ENCODE data around the gene RCE1.

The RCE1 gene

DNA sequence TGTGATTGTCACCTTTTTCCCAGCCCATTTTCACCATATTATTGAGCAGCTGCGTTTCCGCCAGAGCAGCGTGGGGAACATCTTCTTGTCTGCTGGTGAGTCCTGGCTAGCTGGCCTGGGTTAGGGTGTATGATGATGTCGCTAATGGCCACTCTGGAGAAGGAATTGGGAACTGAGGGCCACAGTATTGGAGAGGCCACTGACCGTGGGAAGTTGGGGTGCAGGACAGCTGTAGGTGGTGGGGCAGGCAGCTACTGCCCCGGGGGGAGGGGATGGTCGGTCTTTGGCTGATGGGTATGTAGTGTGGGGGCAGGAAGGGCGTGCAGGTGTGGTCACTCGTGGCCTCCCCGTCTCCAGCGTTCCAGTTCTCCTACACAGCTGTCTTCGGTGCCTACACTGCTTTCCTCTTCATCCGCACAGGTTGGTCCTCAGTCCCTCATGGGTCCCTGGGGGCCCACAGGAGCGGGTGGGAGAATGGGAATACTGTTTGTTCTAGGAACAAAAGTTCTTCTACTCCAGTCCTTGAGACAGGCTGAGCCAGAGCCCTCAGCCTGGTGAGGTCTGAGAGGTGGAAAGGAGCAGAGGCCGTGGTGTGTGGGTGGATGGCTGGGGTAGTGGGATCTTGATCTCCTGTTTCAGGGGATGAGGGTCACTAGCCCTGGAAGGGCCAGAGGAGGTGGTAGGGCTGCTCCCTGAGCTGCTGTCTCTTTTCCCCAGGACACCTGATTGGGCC is 2.1 kb downstream of the RCE1 start:
- no peak for FAIRE-seq

DNA sequence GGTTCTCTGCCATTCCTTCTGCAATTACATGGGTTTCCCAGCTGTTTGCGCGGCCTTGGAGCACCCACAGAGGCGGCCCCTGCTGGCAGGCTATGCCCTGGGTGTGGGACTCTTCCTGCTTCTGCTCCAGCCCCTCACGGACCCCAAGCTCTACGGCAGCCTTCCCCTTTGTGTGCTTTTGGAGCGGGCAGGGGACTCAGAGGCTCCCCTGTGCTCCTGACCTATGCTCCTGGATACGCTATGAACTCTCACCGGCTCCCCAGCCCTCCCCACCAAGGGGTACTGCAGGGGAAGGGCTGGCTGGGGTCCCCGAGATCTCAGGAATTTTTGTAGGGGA is 2.6 kb downstream of the RCE1 start:
- FAIRE-seq: no peak

DNA sequence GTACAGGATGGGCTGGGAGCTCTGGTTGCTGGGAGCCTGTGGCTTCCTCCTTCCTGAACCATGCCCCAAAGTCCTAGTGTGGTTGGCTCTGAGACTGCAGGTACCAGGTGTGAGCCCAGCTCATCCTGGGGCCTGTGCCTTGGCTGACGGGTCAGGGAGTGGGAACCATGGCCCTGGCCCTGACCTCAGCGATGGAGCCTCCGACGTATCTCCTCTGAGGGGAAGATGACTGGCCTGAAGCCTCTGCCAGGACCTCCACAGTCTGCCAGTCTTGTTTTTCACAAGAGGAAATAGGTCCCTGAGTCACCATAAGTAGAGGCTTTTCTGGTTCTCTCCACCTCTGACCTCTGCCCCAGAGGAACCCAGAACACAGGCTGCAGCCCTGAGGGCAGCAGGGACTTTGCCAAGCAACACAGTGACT is 3.4 kb downstream of the RCE1 start:
- FAIRE-seq: no peak

DNA sequence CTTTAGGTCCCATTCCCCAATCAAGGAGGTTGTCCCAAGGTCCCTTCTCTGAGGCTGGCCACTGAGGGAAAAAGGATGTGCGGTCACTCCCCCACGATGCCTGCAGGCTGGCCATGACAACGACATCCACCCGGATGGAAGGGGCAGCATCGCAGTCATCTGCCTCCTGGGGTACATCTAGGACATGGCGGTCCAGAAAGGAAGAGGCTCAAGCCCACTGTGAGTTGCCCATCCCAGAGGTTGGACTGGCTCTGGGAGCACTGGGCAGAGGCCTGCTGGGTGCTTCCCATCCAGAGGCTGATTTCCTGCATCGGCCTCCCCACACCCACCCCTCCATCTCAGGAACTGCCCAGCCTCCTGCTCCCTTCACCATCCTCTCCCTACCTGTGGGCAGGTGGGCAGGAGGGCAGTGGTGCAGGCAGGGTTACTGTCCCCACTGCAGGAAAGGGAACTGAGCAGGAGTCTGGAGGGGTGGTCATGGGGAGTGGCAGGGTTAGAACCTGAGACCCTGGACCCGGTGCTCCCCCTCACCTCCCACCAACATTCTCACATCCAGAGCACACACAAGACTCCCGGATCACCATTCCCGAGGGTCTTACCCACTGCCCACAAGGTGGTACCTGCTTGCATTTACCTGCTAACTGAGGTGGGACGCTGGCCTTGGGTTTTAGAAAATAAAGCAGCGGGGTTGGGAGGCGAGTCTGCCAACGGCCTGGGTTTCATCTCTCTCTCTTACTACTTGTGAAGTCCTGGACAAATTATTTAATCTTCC is 4.4 kb downstream of the RCE1 start:
- FAIRE-seq: no peak

DNA sequence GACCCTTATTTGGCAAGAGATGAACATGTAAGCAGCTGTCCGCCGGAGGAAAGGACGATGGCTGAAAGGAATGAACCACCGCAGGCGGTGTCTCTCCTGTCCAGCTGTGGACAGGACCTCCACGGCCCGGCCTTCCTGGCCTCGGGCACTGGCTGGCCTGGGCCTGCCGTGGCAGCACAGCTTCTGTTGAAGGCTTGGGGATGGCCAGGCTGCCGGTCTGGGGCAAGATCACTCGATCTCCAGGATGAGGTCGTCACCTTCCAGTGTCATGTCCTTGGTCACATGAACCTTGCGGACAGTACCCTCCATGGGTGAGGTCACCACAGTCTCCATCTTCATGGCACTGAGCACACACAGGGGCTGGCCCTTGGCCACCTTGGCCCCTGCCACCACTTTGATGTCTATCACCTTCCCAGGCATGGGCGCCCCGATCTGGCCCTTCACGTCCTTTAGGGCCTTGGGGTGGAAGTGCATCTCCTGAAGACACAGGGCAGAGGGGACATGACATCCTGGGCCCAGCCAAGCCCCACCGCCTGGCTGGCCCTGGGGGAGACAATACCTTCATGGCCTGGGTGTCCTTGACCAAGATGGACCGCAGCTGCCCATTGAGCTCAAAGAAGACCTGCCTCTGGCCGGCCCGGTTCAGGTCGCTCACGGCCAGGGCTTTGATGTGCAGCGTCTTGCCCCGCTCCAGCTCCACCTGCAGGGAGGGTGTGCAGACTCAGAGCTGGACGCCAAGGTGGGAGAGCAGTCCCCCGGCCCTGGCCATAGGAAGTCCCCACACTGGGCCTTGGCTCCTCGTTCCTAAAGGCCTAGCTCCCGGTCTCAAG is 5.6 kb downstream of the RCE1 start:
- FAIRE-seq: no peak

DNA sequence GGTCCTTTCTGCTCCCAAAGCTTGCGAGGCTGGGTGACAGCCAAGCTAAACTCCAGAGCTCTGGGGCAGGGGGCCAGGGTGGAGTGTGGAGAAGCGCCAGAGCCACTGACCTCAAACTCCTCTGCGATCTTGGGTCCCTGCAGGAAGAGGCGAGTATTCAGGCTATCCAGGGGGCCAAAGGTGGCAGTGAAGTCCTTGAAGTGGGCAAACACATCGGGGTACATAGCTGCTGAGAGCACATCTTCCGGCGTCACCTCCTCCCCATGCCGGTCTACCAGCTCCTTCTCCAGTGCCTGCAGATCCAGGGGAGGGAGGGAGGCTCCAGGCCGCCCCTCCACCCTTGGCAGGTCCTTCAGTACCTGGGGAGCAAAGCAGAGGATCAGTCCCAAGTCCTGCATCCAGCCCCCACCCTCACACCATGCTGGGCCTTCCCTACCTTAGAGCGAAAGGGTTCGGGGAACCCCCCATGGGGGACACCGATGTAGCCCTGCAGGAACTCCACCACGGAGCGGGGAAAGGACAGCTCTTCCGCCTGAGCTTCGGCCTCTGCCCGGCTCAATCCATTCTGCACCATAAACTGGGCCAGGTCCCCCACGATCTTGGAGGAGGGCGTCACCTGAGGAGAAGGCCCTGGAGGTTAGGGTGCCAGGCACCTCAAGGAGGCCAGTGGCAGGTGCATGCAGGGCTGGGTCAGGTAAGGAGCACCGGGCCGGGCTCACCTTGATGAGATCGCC is 6.4 kb downstream of the RCE1 start:
- no peak for FAIRE-seq

DNA sequence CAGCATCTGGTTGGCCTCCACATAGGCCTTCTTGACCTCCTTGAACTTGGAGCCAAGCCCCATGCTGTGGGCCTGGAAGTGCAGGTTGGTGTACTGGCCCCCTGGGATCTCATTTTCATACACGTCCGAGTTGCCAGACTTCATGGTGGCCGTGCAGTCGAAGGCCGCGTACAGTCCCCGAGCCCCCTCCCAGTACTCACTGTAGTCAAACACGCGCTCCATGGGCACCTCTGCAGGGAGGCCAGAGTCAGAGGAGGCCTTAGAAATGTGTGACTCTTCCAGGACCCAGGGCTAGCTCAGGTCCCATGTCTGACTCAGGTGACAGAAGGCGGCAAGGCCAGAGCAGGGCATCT is 7.0 kb downstream of the RCE1 start:
- no peak for FAIRE-seq

DNA sequence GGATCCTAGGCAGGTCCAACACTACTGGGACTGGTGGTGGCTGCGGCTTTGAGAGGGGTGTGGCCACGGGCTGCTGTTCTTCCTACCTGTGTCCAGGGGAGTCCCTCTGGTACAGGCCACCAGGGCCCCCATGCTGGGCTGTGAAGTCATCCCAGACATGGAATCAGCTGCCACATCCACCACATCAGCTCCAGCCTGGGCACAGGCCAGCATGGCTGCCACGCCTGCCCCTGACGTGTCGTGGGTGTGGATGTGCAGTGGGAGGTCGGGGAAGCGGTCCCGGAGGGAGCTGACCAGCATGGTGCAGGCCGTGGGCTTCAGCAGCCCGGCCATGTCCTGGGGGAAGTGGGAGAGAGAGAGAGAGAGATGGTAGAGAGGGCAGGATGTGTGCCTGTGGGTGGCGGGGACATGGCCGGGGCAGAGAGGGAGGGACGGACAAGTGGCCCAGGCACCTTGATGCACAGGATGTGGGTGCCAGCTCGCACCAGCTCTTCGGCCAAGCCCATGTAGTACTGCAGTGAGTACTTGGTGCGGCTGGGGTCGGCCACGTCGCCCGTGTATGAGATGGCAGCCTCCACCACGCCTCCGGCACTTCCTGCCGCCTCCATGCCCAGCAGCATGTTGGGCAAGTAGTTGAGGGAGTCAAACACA is 7.5 kb downstream of the RCE1 start:
- FAIRE-seq: no peak

DNA sequence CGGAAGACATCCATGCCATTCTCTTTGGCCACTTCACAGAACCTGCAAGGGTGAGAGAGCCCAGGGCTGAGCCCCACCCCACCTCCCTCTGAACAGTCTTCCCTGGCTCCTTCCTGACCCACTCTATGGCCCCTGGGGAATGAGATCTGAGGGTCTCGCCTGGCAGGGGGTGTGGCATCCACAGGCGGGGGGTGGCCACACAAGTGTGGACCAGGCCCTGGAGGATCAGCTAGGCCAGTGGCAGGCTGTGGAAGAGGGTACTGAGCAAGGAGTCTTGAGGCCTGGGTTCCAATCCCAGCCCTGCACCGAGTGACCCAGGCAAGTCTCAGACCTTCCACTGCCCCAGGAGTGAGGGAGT is 8.0 kb downstream of the RCE1 start:
- no peak for FAIRE-seq

DNA sequence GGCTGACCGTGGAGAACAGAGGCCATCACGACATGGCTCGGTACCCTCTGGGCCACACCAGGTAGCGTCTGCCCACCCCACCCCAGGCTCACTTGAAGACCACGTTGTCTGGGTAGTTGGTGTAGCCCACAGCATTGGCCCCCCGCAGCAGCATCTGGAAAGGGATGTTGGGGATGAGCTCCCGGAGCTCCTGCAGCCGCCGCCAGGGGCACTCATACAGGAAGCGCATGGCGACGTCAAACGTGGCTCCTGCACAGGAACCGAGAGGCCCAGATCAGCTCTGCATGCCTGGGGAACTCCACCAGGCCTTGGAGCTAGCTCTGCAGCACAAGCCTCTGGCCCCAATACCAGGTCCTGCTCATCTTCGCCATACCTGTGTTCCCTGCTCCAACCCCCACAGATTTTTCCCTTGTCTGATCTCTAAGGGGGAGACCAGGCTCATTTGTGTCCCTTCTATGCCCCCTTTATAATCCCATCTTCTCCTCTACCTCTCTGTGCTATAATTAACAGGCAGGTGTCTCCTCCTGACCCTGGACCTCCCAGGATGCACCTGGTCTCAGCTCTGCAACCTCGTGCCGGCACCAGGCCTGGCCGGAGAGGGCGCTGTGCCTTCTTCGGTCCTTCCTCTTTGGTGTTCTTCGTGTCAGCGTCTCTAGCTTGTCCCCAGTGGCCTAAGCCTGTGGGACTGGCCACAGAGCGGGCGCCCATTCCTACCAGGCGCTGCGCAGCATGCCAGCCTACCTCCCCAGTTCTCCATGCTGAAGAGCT is 8.6 kb downstream of the RCE1 start:
- FAIRE-seq: no peak

DNA sequence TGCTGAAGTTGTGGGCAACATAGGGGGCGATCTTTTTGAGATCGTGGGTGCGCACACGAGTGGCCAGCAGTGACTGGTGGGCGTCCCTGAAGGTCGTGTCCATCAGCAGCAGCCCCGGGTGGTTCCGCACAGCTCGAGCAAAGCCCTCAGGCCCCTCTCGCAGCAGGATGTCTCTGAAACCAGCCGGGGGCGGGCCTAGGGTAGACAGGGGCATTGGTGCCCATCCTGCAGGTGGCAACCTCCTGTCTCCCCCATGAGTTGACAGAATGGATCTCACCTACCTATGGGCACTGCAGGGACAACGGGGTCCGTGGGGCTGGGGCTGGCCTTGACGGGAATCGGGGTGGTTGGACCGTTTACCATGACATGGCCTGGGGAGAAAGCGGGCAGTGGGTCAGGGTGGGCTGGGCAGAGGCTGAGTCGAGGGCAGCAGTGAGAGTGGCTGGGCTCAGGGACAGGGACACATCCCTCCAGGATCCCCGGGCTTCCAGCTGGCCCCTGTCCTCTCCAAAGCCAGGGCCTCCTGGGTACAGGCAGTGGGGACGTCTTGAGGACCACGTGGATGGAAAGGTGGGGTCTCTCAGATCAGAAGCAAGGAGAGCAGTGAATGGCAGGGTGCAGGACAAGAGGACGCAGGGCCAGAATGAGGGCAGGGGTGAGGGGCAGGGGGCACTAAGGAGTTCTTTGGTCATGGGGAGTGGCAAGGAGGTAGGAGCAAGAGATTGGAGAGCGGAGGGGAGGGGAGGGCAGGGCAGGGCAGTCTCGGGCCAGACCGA is 9.4 kb downstream of the RCE1 start:
- no peak for FAIRE-seq

DNA sequence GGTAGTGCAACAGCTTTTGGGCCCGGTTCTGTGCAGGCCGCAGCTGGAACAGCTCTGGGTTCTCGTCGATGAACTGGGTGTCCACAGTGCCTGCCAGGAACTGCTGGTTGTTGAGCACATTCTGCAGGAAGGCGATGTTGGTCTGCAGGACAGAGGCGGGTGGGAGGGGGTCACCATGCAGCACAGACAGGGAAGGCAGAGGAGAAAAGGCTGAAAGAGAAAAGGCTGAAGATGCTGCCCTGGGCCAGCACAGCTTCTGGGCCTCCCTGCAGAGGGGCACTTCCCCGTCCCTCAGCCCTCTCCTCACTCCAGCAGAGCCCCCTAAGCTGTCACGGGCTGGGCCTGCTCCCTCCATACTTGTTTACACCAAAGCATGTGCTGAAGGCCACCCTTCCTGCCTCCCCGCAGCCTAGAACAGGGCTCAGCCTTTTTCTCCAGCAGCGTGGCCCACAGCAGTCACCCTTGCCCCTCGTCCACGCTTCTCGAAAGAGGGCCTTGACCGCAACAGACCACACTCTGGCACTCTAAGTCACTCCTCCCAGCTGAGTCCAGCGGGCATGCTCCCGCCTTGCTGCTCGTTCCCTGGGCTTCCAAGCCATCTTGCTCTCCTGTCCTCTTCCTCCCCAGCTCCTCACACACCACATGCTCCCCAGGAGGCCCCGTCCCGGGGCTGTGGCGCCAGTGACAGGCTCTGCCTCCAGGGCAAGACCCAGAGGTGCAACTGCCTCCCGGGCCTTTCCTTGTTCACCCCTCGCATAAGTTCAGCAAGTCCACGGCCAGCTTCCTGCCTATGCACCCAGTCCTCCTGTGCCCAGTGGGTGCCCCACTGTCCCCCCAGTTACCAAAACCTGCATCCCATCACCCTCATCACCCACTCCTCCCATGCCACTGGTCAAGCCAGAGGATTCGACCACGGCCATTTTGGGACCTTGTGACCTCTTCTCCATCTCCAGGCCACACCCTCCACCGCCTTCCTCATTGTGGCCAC is 10.3 kb downstream of the RCE1 start:
- FAIRE-seq: no peak

DNA sequence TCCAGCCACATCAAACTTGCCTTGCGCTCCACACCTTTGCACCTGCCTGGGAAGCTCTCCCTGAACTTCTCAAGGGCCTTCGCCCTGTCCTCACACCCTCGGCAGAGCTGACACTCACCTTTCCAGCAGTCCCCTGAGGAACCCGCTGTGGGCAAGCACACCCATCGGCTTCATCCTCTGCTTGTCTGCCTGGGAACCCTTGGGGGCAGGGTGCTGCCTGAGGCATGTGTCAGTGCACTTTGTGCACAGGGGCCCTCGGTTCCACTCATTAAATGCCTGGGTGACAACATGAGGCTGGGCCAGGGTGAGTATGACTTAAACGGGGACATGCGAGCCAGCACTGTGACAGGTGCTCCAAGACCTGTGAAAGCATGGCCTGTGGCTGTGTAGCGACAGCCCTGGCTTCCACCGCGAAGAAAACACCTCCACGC is 11.0 kb downstream of the RCE1 start:
- no peak for FAIRE-seq

DNA sequence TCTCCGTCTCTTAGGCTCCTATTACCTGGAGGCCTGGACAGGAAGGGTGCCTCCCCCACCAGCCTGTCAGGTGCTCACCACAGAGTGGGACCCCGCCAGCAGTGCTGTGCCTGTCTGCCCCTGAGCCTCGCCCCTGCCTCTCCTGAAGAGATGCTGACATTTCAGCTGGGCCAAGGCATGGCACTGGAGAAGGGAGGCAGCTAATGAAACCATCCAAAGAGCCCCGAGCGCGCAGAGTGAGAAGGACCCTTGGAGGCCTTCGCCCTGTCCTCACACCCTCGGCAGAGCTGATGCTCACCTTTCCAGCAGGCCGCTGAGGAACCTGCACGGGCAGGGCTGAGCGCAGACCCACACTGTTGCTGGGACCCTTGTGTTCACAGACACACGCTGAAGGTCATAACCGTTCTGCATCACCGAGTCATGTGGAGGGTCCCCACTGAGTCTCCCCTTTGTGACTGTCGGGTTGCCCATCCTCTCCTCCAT is 11.5 kb downstream of the RCE1 start:
- FAIRE-seq: no peak

DNA sequence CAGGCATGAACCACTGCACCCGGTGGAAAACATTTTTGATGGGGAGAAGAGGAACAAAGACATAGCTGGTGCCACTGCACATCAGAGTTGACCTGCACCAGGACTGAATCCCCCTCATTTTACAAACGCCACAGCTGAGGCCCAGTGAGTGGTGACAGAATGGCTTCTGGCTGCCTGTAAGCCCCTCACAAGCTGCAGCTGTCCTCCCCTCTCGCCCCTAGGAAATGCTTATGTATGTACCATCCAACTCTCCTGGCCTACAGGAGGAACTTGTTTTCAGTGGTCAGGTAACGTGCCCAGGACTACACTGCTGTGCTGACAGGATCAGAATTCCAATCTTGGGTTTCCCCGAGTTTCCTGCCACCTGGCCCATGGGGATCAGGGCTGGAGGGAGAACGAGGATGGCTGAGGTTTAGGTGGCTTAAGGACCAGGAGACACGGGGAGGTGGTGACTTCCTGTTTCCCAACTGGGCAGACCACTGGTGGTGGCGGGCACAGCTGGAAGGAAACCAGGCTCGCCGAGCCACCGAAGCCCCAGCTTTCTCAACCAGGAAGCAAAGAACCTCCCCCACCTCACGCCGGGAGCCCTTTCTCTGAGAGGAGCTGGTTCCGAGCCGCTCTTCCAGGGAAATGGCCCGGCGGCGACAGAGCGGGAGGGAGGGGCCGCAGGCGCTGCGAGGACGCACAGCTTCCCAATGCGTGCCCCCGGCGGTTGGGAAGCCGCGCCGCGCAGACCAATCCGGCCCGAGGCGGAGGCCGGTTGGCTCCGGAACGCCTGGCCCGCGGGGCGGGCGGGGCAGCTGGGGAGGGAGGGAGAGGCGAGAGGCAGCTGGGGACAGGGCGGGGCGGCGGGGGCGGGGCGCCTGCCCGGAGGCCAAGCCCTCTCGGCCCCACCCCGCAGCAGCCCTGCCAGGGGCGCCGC is 12.6 kb downstream of the RCE1 start:
- no peak for FAIRE-seq

DNA sequence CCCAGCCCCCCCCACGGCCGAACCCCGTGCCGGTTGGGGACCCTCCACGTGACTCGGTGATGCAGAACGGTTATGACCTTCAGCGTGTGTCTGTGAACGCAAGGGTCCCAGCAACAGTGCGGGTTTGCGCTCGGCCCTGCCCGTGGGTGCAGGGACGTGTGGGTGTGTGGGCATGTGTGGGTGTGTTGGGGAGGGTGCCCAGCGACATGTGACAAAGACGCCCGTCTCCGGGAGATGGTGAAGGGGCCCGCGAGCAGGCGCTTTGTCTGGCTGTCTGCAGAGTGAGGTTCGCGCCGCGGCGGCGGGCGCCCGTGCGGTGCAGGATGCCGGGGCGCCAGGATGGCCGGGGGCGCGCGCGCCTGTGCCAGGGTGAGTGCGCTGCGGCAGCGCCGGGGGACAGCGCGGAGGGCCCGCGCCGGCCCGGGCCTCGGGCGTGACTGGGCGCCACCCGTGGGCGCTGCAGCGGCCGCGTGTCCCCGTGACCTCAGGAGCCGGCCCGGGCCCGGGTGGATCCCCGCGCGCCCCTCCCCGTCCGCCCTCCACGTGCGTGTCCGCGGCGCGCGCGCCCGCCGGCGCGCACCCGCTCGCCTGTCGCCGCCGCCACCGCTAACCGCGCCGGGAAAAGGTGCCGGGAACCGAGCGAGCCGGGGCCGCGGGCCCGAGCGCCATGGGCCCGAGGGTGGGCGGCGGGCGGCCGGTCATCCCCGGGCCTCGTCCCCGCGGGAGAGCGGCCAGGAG is 13.4 kb downstream of the RCE1 start, which contains the start of gene LRFN4:
LRFN4 (plus strand) TSS at position 569 of the 738 bp plus-strand sequence. CDS start 681 bp downstream, outside the sequence.
- no peak for FAIRE-seq

DNA sequence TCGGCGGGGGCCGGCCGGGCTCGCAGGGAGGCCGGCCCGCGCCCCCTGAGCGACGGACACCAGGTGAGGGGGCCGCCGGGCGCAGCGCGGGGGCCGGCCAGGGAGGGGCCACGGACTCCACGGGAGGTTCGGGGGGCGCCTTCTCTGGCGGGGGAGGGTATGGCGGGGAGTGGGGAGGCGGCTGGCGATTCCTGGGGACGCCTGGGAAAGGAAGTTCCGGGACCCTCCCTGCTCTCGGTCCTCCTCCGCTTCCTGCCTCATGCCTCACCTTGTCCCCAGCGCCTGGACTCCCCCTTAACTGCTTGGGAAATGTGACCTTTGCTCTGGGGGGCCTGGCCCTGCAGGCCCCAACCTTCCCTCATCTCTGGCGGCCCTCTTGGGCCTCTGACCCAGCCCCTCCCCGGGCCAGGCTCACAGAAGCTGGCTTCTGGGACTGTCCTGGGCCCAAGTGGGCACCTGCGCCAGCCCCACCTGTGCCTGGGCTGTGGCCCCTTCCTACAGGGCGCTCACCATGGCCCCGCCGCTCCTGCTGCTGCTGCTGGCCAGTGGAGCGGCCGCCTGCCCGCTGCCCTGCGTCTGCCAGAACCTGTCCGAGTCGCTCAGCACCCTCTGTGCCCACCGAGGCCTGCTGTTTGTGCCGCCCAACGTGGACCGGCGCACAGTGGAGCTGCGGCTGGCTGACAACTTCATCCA is 14.1 kb downstream of the RCE1 start:
- FAIRE-seq: no peak

All from TTC549 (cell line).